ENCODE results near the gene LRP1.
A peak's percentile ranks its signal among the peaks of the same experiment; 100 is the strongest.

LRP1 gene

GRCh38 chr12:57127726-57128518, at the start of gene LRP1:
LRP1 (plus strand) TSS chr12:57128483; CDS start chr12:57128965, 482 bp downstream.
- peak; percentile 63 for DNase-seq

GRCh38 chr12:57078519-57079404, 49.5 kb upstream of the LRP1 start, which contains the start of gene NEMP1:
NEMP1 (minus strand) TSS chr12:57078791; CDS start chr12:57078745, 46 bp downstream.
- peak; percentile 95 for DNase-seq

DNA sequence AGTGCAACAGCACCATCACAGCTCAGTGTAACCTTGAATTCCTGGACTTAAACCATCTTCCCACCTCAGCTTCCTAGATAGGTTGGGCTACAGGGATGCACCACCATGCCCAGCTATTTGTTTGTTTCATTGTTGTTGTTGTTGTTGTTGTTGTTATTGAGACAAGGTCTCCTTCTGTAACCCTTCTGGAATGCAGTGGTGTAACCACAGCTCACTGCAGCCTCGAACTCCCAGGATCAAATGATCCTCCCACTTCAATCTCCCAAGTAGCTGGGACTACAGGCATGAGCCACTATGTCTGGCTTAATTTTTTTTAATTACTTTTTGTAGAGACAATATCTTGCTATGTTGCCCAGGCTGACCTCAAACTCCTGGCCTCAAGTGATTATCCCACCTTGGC, 48.5 kb upstream of the LRP1 start:
- DNase-seq, result no peak

- no peak for DNase-seq
These were observed 47.4 kb upstream of the LRP1 start for GRCh38 chr12:57080855-57081254.

DNA sequence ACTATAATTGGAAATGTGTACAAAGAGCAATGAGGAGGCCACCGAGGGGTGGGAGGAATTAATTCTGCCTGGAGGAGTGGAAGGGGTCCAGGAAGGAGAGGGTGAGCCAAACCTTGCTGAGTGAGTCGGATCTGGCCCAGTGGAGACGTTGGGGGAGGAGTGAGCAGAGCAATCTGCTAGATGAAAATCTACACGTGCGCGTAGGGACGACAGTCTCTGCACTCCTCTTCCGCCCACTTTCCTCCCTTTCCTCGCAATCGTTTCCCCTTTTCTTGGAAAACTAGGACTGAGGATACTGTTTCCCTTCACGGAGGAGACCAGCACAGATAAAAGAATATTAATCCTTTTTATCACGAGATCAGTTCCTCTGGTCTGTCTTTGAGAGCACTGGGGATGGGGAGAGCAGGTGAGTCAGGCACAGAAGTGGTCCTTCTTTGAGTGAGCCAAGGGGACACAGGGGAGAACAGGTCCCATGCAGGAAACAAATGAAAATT, 42.2 kb upstream of the LRP1 start:
- DNase-seq, result peak; percentile 14

DNA sequence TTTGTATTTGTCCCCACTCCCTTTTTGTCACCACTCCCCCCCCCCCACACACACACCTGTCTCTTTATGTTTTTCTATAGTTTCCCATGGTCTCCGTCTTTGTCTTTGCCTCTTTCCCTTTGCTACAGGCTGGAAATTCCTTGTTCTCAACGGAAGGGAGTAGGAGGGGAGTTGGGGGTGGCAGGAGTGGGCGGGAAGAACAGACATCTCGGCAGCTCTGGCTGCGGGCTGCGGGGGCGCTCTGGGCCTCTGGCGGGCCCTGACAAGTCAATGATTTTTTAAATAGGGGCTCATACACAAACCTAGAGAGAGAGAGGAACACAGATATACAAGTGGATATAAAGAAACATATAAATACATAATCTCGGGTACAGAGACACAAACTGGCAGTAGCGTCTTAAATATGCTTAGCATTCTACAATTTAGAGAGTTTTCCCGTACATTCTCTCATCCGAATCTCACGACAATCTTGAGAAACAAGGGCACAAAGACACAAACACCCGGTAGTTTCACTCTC, 41.7 kb upstream of the LRP1 start:
- peak; percentile 63 for DNase-seq

GRCh38 chr12:57087010-57087690, 41.1 kb upstream of the LRP1 start:
- DNase-seq, result peak; percentile 32

- peak; percentile 87 for DNase-seq
These were observed 40.5 kb upstream of the LRP1 start for GRCh38 chr12:57087691-57088353.

- DNase-seq, result peak; percentile 83
These were observed 39.7 kb upstream of the LRP1 start, which contains the start of gene NAB2 for GRCh38 chr12:57088354-57089270. NAB2 (plus strand) TSS chr12:57089114; CDS start chr12:57089272, 158 bp downstream.

- DNase-seq, result peak; percentile 54
These were observed 38.7 kb upstream of the LRP1 start for GRCh38 chr12:57089271-57090245.

DNA sequence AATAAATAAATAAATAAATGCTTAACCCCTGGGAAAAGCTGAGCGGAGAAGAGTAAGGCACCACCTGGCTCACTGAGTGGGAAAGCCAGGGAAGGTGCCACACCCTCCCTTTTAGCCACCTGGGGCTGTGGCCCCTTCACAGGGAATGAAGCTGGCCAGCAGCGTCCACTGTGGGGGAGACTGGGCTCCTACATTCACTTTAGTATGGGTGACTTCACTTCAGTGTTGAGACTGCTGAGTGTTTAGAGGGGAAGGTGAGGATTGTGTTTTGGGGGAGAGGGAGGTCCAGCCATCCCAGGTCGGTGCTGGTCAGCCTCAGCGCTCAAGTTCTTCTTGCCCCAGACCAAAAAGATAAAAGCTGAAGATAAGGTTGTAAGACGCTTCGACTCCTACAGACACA, 37.8 kb upstream of the LRP1 start:
- no peak for DNase-seq

DNA sequence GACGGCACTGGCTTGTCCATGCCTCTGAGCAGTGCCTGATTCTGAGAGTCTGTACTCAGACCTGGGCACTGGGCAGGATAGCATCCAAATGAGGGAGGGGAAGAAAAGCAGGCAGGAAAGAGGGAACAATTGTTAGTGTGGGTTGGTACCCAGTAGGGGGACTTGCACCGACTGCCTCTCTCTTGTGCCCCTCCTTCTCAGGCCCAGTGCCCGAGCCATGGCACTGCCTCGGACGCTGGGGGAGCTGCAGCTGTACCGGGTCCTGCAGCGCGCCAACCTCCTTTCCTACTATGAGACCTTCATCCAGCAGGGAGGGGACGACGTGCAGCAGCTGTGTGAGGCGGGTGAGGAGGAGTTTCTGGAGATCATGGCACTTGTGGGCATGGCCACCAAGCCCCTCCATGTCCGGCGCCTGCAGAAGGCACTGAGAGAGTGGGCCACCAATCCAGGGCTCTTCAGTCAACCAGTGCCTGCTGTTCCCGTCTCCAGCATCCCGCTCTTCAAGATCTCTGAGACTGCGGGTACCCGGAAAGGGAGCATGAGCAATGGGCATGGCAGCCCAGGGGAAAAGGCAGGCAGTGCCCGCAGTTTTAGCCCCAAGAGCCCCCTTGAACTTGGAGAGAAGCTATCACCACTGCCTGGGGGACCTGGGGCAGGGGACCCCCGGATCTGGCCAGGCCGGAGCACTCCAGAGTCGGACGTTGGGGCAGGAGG, 37.2 kb upstream of the LRP1 start:
- no peak for DNase-seq

GRCh38 chr12:57091638-57092528, 36.4 kb upstream of the LRP1 start:
- no peak for DNase-seq

DNA sequence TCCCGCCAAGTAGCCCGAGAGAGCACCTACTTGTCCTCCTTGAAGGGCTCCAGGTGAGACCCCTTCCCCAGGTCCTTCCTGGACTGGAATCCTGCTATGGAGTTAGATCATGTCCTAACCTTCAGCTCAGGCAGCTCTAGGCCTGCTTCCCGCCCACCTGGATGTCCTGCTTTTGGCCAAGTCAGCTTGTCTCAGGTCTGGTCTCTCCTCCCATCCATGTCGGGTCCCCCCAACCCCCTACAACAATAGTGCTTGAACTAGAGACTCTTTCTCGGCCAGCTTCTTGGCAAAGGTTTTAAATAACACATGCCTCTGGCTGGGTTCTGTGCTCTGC, 35.8 kb upstream of the LRP1 start:
- no peak for DNase-seq

DNA sequence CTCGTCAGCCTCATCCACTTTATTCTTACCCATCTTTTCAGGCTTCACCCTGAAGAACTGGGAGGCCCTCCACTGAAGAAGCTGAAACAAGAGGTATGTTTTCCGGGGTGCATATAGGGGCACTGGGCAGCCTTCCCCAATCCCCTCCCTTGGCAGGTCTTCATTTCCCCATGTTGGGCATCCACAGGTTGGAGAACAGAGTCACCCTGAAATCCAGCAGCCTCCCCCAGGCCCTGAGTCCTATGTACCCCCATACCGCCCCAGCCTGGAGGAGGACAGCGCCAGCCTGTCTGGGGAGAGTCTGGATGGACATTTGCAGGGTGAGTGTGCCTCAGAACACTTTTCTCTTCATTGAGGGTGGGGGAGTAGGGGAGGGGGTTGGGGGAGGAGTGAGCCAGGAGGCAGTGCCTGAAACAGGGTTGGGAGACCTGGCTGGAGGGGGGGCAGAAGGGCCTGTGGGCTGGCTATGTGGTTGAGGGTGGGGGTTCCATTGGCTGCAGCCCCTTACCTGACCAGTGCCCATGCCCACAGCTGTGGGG, 35.3 kb upstream of the LRP1 start:
- DNase-seq, result no peak

DNA sequence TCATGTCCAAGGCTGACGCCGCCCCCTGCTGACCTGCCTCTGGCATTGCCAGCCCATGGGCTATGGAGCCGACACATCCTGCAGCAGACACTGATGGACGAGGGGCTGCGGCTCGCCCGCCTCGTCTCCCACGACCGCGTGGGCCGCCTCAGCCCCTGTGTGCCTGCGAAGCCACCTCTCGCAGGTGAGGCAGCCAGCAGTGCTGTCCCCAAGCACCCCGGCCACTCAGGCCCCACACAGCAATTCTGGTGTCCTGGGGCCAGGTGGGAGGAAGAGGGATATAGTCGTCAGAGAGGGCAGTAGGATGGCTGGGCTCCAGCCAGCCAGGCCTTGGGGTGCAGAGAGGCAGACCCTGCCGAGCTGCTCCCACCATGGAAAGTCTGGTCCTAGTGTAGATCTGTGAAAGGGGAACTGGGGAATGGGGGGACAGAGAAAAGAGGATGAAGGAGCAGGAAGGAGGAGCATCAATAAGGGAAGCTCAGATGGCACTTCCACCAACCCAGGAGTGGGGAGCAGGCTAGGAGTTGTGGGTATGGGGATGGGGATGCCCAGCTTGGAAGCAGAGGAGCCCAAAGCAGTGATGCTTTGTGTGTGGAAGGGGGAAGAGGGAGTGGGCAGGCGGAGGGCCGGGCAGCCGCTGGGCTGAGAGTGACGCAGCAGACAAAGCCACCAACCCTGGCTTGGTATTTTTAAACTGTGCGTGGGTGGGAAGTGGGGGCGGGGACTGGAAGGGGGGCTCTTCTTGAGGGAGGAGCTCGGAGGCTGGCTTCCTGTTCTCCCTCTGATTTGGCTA, 34.7 kb upstream of the LRP1 start:
- DNase-seq, result peak; percentile 49

Measured in NCI-H2227 treated with DMSO at 0.1 percent for 48 hours (cell line).